RWPE2 (cell line): ENCODE measurements around the gene SOD3.

Source experiments
- ATAC-seq: fragments of 200-7000 bp; cut with Tn5 transposase; 3 replicates; pipeline ENCODE4 v1.9.1; 2021; ENCODE audit warnings: low read depth
- DNase-seq: peaks from one replicate; pipeline ENCODE4 v3.0.0-alpha.2; 2020; ENCODE audit warnings: low spot score
- H3K27ac ChIP-seq: fragments of 450-650 bp; 2 replicates; pipeline ENCODE4 v1.5.1; 2017; ENCODE audit warnings: mild to moderate bottlenecking; ENCODE audit not compliant: poor library complexity, severe bottlenecking
- H3K27me3 ChIP-seq: fragments of 250-450 bp; sonication (Bioruptor Pico); 2 replicates; pipeline ENCODE4 v1.5.1; 2021; ENCODE audit warnings: mild to moderate bottlenecking, moderate library complexity; ENCODE audit not compliant: insufficient read depth, poor library complexity, severe bottlenecking
- H3K36me3 ChIP-seq: fragments of 250-450 bp; sonication (Bioruptor Pico); 2 replicates; pipeline ENCODE4 v1.5.1; 2020; ENCODE audit warnings: low read depth, mild to moderate bottlenecking, moderate library complexity
- H3K4me1 ChIP-seq: fragments of 250-450 bp; sonication (Bioruptor Pico); 2 replicates; pipeline ENCODE4 v1.5.1; 2021; ENCODE audit warnings: mild to moderate bottlenecking, moderate library complexity; ENCODE audit not compliant: insufficient read depth, poor library complexity, severe bottlenecking
- H3K4me3 ChIP-seq: fragments of 250-450 bp; sonication (Bioruptor Pico); 2 replicates; pipeline ENCODE4 v1.5.1; 2021; ENCODE audit warnings: mild to moderate bottlenecking, moderate library complexity; ENCODE audit not compliant: severe bottlenecking
- H3K9me3 ChIP-seq: fragments of 250-450 bp; sonication (Bioruptor Pico); 2 replicates; pipeline ENCODE4 v1.5.1; 2021; ENCODE audit warnings: mild to moderate bottlenecking, moderate library complexity; ENCODE audit not compliant: severe bottlenecking
- TF ChIP-seq, protein P1 (sequence below): fragments of 450-650 bp; IDR thresholded peaks from one replicate; pipeline ENCODE4 v1.5.1; 2017; ENCODE audit warnings: mild to moderate bottlenecking, moderate library complexity; ENCODE audit not compliant: poor library complexity, severe bottlenecking

The SOD3 gene

DNA sequence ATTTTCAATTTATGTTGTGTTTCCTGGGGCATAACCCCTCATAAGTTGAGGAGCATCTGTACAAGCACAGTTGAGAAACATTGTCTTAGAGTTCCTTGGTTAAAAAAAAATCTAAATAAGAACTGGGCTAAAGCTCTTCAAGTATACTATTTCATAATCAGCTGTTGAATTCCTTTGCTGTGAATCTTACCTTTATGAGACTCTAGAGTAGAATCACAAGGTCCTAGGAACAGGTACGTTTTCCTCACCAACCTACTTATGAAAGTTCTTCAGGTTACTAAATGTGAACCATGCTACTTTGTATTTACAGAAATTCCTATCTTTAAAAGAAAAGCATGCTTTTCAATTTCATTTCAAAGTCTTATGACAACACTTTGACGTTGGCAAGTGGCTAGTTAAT is 20.9 kb upstream of the SOD3 start:
- no peak overlapping the region for H3K27ac ChIP-seq
- H3K9me3 ChIP-seq = no peaks in the 10 kb centered on the region
- H3K4me3 ChIP-seq = no peak overlapping the region
- peaks cover 17% of the 10 kb centered on the region for H3K4me1 ChIP-seq
- no peaks in the 10 kb centered on the region for H3K36me3 ChIP-seq
- DNase-seq (no peak), ATAC-seq (peak; percentile 74)
- TF ChIP-seq, protein P1, sequence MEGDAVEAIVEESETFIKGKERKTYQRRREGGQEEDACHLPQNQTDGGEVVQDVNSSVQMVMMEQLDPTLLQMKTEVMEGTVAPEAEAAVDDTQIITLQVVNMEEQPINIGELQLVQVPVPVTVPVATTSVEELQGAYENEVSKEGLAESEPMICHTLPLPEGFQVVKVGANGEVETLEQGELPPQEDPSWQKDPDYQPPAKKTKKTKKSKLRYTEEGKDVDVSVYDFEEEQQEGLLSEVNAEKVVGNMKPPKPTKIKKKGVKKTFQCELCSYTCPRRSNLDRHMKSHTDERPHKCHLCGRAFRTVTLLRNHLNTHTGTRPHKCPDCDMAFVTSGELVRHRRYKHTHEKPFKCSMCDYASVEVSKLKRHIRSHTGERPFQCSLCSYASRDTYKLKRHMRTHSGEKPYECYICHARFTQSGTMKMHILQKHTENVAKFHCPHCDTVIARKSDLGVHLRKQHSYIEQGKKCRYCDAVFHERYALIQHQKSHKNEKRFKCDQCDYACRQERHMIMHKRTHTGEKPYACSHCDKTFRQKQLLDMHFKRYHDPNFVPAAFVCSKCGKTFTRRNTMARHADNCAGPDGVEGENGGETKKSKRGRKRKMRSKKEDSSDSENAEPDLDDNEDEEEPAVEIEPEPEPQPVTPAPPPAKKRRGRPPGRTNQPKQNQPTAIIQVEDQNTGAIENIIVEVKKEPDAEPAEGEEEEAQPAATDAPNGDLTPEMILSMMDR = no peak
- H3K27me3 ChIP-seq = no peaks in the 10 kb centered on the region

DNA sequence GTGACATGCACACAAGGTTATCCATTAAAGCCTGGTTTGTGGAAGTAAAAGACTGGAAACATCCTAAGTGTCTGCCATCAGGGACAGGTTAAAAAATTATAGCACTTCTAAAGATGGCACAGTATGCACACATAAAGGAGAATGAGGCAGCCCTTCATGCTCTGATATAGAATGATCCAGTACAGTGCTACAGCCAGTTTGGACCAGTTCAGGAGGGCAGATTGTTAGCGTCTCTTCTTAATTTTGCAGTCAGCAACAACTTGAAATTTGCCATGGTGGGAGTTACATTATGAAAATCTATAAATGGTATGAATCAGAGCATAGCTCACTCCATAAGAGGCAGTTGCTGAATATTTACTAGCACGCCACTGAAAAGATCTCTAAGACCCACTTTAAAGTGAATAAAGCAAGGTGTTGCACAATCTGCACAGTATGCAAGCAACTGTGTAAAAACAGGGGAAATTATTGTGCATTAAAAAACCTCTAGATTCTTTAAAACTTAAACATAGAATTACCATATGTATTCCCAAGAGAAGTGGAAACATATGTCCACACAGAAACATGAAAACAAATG is 20.3 kb upstream of the SOD3 start:
- DNase-seq (no peak), ATAC-seq (0 out of 3 replicates have a peak, but pooled peaks have one; percentile 28)
- H3K27ac ChIP-seq = no peak overlapping the region
- H3K4me3 ChIP-seq = no peak overlapping the region
- H3K9me3 ChIP-seq = no peaks in the 10 kb centered on the region
- peaks cover 11% of the 10 kb centered on the region for H3K4me1 ChIP-seq
- H3K36me3 ChIP-seq = no peaks in the 10 kb centered on the region
- H3K27me3 ChIP-seq = no peaks in the 10 kb centered on the region
- TF ChIP-seq, protein P1 = no peak

DNA sequence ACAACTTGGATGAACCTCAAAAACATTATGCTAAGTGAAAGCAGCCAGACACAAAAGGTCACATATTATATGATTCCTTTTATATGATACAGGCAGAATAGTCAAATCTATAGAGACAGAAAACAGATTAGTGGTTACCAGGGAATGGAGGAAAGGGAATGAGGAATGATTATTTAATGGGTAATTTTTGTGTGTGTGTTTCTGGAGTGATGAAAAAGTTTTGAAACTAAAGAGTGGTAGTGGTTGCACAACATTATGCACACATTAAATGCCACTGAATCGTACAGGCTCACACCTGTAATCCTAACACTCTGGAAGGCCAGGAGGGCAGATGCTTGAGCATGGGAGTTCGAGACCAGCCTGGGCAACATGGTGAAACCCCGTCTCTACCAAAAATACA is 19.6 kb upstream of the SOD3 start:
- H3K27ac ChIP-seq = no peak overlapping the region
- H3K27me3 ChIP-seq = no peaks in the 10 kb centered on the region
- no peaks in the 10 kb centered on the region for H3K9me3 ChIP-seq
- H3K4me1 ChIP-seq = peaks cover 4% of the 10 kb centered on the region
- TF ChIP-seq, protein P1 = no peak
- DNase-seq = no peak
- no peaks in the 10 kb centered on the region for H3K36me3 ChIP-seq
- H3K4me3 ChIP-seq = no peak overlapping the region
- ATAC-seq = no peak

DNA sequence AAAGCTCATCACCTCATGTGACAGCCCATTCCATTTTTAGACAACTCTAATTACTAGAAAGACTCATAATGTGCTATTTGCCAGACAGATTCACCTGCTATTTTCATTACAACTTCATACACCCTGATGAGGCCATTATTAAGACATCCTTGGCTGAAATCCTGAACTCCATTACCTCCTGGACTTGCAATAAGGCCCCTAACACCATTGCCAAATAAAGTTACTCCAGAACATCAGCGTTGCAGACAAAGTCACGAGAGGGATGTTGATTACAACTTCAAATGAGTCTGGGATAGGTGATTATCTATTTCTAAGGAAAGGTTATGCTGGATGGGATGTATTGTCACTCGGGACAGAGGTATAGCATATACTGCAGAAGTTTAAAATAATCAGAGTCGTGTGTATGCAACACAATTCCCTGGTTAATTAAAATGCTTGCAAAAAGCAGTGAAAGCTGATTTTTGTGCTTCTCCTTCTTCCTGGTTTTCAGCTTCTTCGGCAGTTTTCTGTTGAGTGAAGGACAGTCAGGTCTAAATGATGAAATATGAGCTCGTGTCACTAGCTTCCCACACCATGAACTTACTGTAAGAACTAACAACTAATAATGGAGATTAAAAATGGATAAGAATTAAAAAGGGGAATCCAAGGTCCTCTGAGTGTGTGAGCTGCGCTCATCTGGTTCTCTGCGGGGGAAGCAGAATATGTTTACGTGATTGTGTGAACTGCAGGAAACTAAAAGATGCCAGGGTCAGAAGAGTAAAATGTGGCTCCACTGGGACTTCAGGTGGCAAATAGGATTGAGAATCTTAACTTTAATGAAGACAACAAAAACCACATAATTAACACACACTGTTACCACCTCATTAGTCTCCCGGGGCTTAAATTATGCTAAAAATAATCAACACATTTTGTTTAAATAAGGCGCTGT is 17.6 kb upstream of the SOD3 start:
- no peaks in the 10 kb centered on the region for H3K36me3 ChIP-seq
- peaks cover 4% of the 10 kb centered on the region for H3K4me1 ChIP-seq
- no peak overlapping the region for H3K27ac ChIP-seq

More for the DNA sequence above, 17.6 kb upstream of the SOD3 start:
- TF ChIP-seq, protein P1 = no peak
- no peak for ATAC-seq
- Histone ChIP-seq H3K27me3 (no peaks in the 10 kb centered on the region), H3K9me3 (no peaks in the 10 kb centered on the region), H3K4me3 (no peak overlapping the region)
- no peak for DNase-seq
